Measurements from ENCODE around the gene A2M.

DNA sequence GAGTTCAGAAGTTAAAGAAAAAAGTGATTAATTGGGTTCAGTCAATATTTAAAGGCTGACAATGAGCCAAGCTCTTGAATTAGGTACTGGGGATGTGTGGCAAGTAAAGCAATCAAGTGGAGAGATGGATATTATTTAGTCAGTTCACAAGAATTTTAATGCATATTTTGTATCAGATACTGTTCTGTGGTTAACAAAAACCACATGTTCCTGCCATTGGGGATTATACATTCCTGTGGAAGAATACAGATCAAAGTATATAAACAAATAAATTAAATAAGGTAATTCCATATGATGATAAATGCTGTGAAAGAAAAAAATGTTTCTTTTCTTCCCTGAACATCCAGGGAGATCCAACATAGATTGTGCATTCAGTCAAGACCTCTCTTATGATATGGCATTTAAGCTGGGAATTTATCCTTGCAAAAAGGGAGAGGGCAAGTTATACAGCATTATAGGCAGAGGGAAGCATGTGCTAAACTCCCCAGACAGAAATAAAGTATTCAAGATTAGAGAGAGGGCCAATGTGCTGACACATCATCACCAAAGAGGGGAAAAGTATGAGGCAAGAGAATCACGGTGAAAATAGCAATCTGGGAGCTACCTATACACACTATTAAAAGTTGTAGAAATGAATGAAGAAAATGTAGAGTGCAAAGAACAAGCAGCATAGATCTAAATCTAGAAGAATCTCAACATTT, 17.6 kb upstream of the A2M start:
- no peak for TF ChIP-seq CTCF (IDR thresholded peaks at IDR 0.05 in 2 of 3, conservative IDR thresholded peaks at IDR 0.05 in 1 of 3; ENCODE audit: control insufficient read depth in 2 of 3, extremely low read depth in 1 of 3, insufficient read depth in 1 of 3, low read depth in 3 of 3, low read length in 3 of 3)
- TF ChIP-seq ESRRA (IDR thresholded peaks at IDR 0.05; ENCODE audit: low read length) = no peak
- no peak for TF ChIP-seq NRF1 (conservative IDR thresholded peaks at IDR 0.05; ENCODE audit: low read depth, low read length)
